PFSK-1 (cell line): Measurements from ENCODE around the gene SYTL2.

Source experiments
- FOXP2 ChIP-seq: optimal IDR thresholded peaks from 2 replicates; pipeline ENCODE3; 2011; ENCODE audit warnings: borderline replicate concordance, control low read depth, inconsistent platforms; ENCODE audit not compliant: insufficient read depth; ENCODE audit errors: extremely low read length, extremely low read depth
- POLR2AphosphoS5 ChIP-seq: IDR thresholded peaks from 2 replicates; pipeline ENCODE4 v1.6.1; 2012; ENCODE audit warnings: low read depth, mild to moderate bottlenecking, control low read depth, low read length, moderate library complexity
- REST ChIP-seq, 2 experiments: IDR thresholded peaks; 2 replicates each; pipeline versions ENCODE4 v1.6.1 to v1.8.0; 2011 to 2012; ENCODE audit warnings: low read depth in 2 of 2, low read length in 2 of 2, control low read depth in 1 of 2, inconsistent platforms in 1 of 2, mild to moderate bottlenecking in 1 of 2, moderate library complexity in 1 of 2; ENCODE audit not compliant: insufficient read depth in 1 of 2
- SIN3A ChIP-seq: IDR thresholded peaks from 2 replicates; pipeline ENCODE4 v1.6.1; 2012; ENCODE audit warnings: mild to moderate bottlenecking, low read length, moderate library complexity, borderline replicate concordance; ENCODE audit not compliant: insufficient read depth
- TAF1 ChIP-seq: IDR thresholded peaks from 2 replicates; pipeline ENCODE4 v1.6.1; 2012; ENCODE audit warnings: low read length, control low read depth, borderline replicate concordance; ENCODE audit not compliant: insufficient read depth

The SYTL2 gene

GRCh38 chr11:85848556-85848955 lies 37.6 kb upstream of the SYTL2 start:
- TF ChIP-seq REST (IDR thresholded peaks at IDR 0.05; ENCODE audit: insufficient read depth in 1 of 2, low read depth in 2 of 2, low read length in 2 of 2) (no peak), TAF1 (no peak), FOXP2 (no peak), SIN3A (no peak), POLR2AphosphoS5 (no peak)

- TF ChIP-seq POLR2AphosphoS5 (no peak), FOXP2 (no peak), TAF1 (no peak), REST (IDR thresholded peaks at IDR 0.05; ENCODE audit: insufficient read depth in 1 of 2, low read depth in 2 of 2, low read length in 2 of 2) (no peak), SIN3A (no peak)
Observed at GRCh38 chr11:85848006-85848405, 37.1 kb upstream of the SYTL2 start.

GRCh38 chr11:85847436-85847835 lies 36.5 kb upstream of the SYTL2 start:
- TF ChIP-seq REST (IDR thresholded peaks at IDR 0.05; ENCODE audit: insufficient read depth in 1 of 2, low read depth in 2 of 2, low read length in 2 of 2) (no peak), FOXP2 (no peak), POLR2AphosphoS5 (no peak), SIN3A (no peak)

- TF ChIP-seq SIN3A, result no peak
Observed at GRCh38 chr11:85845124-85845631, 34.2 kb upstream of the SYTL2 start.

- TF ChIP-seq SIN3A (no peak), POLR2AphosphoS5 (no peak), TAF1 (no peak), FOXP2 (no peak), REST (IDR thresholded peaks at IDR 0.05; ENCODE audit: insufficient read depth in 1 of 2, low read depth in 2 of 2, low read length in 2 of 2) (no peak)
Observed at GRCh38 chr11:85844439-85845123, 33.6 kb upstream of the SYTL2 start.
